WTC11 (cell line): ENCODE measurements around the gene TANGO2. TPM values are rescaled to one million over a fixed set of nuclear protein-coding genes. Genes with fewer than 3 reads are reported as not detected.

Experiments used
- ATAC-seq: fragments of 200-7000 bp; cut with Tn5 transposase; 2 replicates; pipeline ENCODE4 v1.10.0; 2021; ENCODE audit warnings: mild to moderate bottlenecking, moderate library complexity
- CTCF ChIA-PET: fragments of 300-600 bp; sonication (Branson Sonifier 250); formaldehyde crosslinking; loops from one replicate; lab custom pipeline; 2021; ENCODE audit warnings: antibody characterized with exemption; lab: Charles Lee
- POLR2A ChIA-PET: fragments of 350-600 bp; sonication (Branson Sonifier 250); formaldehyde crosslinking; loops from one replicate; lab custom pipeline; 2021; ENCODE audit warnings: antibody characterized with exemption; lab: Charles Lee
- DNase-seq: peaks from one replicate; pipeline ENCODE4 v3.0.0; 2021; ENCODE audit warnings: low spot score
- H3K27ac Mint-ChIP-seq: 2 replicates; pipeline ENCODE4 v1.8.0; 2021; ENCODE audit warnings: mixed read lengths
- H3K27me3 Mint-ChIP-seq: 2 replicates; pipeline ENCODE4 v1.8.0; 2021; ENCODE audit warnings: low read depth, mild to moderate bottlenecking, moderate library complexity, mixed read lengths
- H3K36me3 Mint-ChIP-seq: 2 replicates; pipeline ENCODE4 v1.8.0; 2021; ENCODE audit warnings: mixed read lengths
- H3K4me1 Mint-ChIP-seq: 2 replicates; pipeline ENCODE4 v1.8.0; 2022; ENCODE audit warnings: mixed read lengths
- H3K4me3 Mint-ChIP-seq: 2 replicates; pipeline ENCODE4 v1.8.0; 2021; ENCODE audit warnings: mild to moderate bottlenecking, moderate library complexity, mixed read lengths
- H3K9me3 Mint-ChIP-seq: 2 replicates; pipeline ENCODE4 v1.8.0; 2021; ENCODE audit warnings: mixed read lengths
- ATF1 ChIP-seq: sonication (generic); formaldehyde crosslinking; IDR thresholded peaks from 2 replicates; pipeline ENCODE4 v1.8.1; 2023; ENCODE audit warnings: mild to moderate bottlenecking, moderate library complexity, missing genetic modification reagents
- ELF4 ChIP-seq: sonication (generic); formaldehyde crosslinking; IDR thresholded peaks from 2 replicates; pipeline ENCODE4 v1.8.1; 2022; ENCODE audit warnings: low read depth, mild to moderate bottlenecking, moderate library complexity, missing genetic modification reagents
- FOXJ3 ChIP-seq: sonication (generic); formaldehyde crosslinking; IDR thresholded peaks from 2 replicates; pipeline ENCODE4 v1.9.0; 2021; ENCODE audit warnings: missing genetic modification reagents, mild to moderate bottlenecking, borderline replicate concordance
- JAZF1 ChIP-seq: fragments of 250-450 bp; sonication (Bioruptor Pico); IDR thresholded peaks from 2 replicates; pipeline ENCODE4 v1.9.0; 2021; ENCODE audit warnings: moderate library complexity, mild to moderate bottlenecking, inconsistent platforms
- JUN ChIP-seq: sonication (generic); formaldehyde crosslinking; IDR thresholded peaks from 2 replicates; pipeline ENCODE4 v1.8.0; 2023; ENCODE audit warnings: mild to moderate bottlenecking, missing genetic modification reagents
- MXD4 ChIP-seq: fragments of 250-450 bp; sonication (Bioruptor Pico); IDR thresholded peaks from 2 replicates; pipeline ENCODE4 v1.8.0; 2021; ENCODE audit warnings: mild to moderate bottlenecking, moderate library complexity, borderline replicate concordance
- MYBL2 ChIP-seq: sonication (generic); formaldehyde crosslinking; IDR thresholded peaks from 2 replicates; pipeline ENCODE4 v1.8.1; 2023; ENCODE audit warnings: mild to moderate bottlenecking, moderate library complexity, missing genetic modification reagents
- PRRX2 ChIP-seq: fragments of 250-450 bp; sonication (Bioruptor Pico); IDR thresholded peaks from 2 replicates; pipeline ENCODE4 v1.8.0; 2021; ENCODE audit warnings: mild to moderate bottlenecking
- RORB ChIP-seq: fragments of 250-450 bp; sonication (Bioruptor Pico); IDR thresholded peaks from 2 replicates; pipeline ENCODE4 v1.9.0; 2021; ENCODE audit warnings: mild to moderate bottlenecking
- TCF7 ChIP-seq: sonication (generic); formaldehyde crosslinking; IDR thresholded peaks from 2 replicates; pipeline ENCODE4 v1.8.0; 2022; ENCODE audit warnings: mild to moderate bottlenecking, low read depth, missing genetic modification reagents, moderate library complexity
- TEAD1 ChIP-seq: sonication (generic); formaldehyde crosslinking; IDR thresholded peaks from 2 replicates; pipeline ENCODE4 v1.8.0; 2022; ENCODE audit warnings: mild to moderate bottlenecking, missing genetic modification reagents
- TEAD4 ChIP-seq: sonication (generic); formaldehyde crosslinking; IDR thresholded peaks from 2 replicates; pipeline ENCODE4 v1.8.0; 2022; ENCODE audit warnings: mild to moderate bottlenecking, missing genetic modification reagents
- ZBTB21 ChIP-seq: sonication (generic); formaldehyde crosslinking; IDR thresholded peaks from 2 replicates; pipeline ENCODE4 v1.8.1; 2023; ENCODE audit warnings: mild to moderate bottlenecking, missing genetic modification reagents, borderline replicate concordance
- ZNF219 ChIP-seq: sonication (generic); formaldehyde crosslinking; IDR thresholded peaks from 2 replicates; pipeline ENCODE4 v1.8.0; 2023; ENCODE audit warnings: missing genetic modification reagents, mild to moderate bottlenecking, borderline replicate concordance
- ZNF263 ChIP-seq: sonication (generic); formaldehyde crosslinking; IDR thresholded peaks from 2 replicates; pipeline ENCODE4 v1.8.1; 2022; ENCODE audit warnings: low read depth, mild to moderate bottlenecking, moderate library complexity, missing genetic modification reagents
- ZNF396 ChIP-seq: fragments of 250-450 bp; sonication (Bioruptor Pico); IDR thresholded peaks from 2 replicates; pipeline ENCODE4 v1.8.0; 2021; ENCODE audit warnings: mild to moderate bottlenecking, moderate library complexity, borderline replicate concordance
- total RNA-seq: library from RNA; stranded (reverse); gene quantifications from 3 replicates; pipeline ENCODE4 v1.2.3, GENCODE V29; 2021
- TF ChIP-seq, protein P1 (sequence below): sonication (generic); formaldehyde crosslinking; IDR thresholded peaks from 2 replicates; pipeline ENCODE4 v1.8.0; 2022; ENCODE audit warnings: mild to moderate bottlenecking, missing genetic modification reagents
- TF ChIP-seq, protein P2 (sequence below): sonication (generic); formaldehyde crosslinking; IDR thresholded peaks from 2 replicates; pipeline ENCODE4 v1.8.1; 2023; ENCODE audit warnings: mild to moderate bottlenecking, missing genetic modification reagents, moderate library complexity
- TF ChIP-seq, protein P3 (sequence below): sonication (generic); formaldehyde crosslinking; conservative IDR thresholded peaks from 2 replicates; pipeline ENCODE4 v1.8.1; 2023; ENCODE audit warnings: mild to moderate bottlenecking, low read depth, missing genetic modification reagents, moderate library complexity
- TF ChIP-seq, protein P4 (sequence below): sonication (generic); formaldehyde crosslinking; IDR thresholded peaks from 2 replicates; pipeline ENCODE4 v1.8.1; 2023; ENCODE audit warnings: mild to moderate bottlenecking, missing genetic modification reagents
- TF ChIP-seq, protein P5 (sequence below): fragments of 250-450 bp; sonication (Bioruptor Pico); conservative IDR thresholded peaks from 2 replicates; pipeline ENCODE4 v1.9.0; 2021; ENCODE audit warnings: mild to moderate bottlenecking

TANGO2 gene
- total RNA-seq, 1 experiment from 2014 or later = 14.8 TPM

DNA sequence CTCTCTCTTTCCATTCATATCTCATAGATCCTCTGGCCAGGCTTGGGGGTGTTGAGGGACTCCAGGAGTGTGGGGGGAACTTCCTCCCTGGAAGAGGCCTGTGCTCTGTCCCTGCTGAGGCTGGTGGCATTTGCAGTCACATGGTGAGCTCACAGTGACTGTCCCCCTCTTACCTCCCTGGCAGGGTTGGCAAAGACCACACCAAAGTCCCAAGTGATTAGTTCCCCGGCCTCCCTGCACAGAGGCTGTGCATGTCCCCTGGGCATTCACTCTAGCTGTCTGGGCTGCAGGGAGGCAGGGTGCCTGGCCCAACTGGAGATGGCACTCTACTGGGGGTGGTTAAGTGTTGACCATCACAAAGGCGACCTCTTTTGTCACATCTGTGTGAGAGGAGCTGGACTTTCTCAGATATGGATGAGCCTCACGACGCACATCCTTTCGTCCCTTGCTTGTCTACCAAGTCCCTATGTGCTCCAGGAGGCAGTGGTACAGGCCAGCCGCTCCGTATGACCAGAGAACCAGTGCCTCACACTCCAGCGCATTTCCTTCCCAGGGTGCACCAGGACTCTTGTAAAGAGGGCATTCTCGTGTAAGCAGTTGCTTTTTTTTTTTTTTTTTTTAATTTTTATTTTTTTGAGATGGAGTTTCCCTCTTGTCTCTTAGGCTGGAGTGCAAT is 8.8 kb downstream of the TANGO2 start (continued):
- TF ChIP-seq MXD4 (CRISPR knock-in tag) = no peak
- no peak for TF ChIP-seq ZNF396 (CRISPR knock-in tag)
- no peak for TF ChIP-seq TEAD4
- TF ChIP-seq, protein P1, sequence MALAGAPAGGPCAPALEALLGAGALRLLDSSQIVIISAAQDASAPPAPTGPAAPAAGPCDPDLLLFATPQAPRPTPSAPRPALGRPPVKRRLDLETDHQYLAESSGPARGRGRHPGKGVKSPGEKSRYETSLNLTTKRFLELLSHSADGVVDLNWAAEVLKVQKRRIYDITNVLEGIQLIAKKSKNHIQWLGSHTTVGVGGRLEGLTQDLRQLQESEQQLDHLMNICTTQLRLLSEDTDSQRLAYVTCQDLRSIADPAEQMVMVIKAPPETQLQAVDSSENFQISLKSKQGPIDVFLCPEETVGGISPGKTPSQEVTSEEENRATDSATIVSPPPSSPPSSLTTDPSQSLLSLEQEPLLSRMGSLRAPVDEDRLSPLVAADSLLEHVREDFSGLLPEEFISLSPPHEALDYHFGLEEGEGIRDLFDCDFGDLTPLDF (CRISPR knock-in tag) = no peak
- TF ChIP-seq MYBL2 (CRISPR knock-in tag) = no peak
- no peak for TF ChIP-seq ATF1 (CRISPR knock-in tag)
- no peak for TF ChIP-seq ZNF263
- TF ChIP-seq, protein P2, sequence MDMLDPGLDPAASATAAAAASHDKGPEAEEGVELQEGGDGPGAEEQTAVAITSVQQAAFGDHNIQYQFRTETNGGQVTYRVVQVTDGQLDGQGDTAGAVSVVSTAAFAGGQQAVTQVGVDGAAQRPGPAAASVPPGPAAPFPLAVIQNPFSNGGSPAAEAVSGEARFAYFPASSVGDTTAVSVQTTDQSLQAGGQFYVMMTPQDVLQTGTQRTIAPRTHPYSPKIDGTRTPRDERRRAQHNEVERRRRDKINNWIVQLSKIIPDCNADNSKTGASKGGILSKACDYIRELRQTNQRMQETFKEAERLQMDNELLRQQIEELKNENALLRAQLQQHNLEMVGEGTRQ (CRISPR knock-in tag) = no peak
- TF ChIP-seq JAZF1 = no peak
- no peak for TF ChIP-seq ZBTB21 (CRISPR knock-in tag)

DNA sequence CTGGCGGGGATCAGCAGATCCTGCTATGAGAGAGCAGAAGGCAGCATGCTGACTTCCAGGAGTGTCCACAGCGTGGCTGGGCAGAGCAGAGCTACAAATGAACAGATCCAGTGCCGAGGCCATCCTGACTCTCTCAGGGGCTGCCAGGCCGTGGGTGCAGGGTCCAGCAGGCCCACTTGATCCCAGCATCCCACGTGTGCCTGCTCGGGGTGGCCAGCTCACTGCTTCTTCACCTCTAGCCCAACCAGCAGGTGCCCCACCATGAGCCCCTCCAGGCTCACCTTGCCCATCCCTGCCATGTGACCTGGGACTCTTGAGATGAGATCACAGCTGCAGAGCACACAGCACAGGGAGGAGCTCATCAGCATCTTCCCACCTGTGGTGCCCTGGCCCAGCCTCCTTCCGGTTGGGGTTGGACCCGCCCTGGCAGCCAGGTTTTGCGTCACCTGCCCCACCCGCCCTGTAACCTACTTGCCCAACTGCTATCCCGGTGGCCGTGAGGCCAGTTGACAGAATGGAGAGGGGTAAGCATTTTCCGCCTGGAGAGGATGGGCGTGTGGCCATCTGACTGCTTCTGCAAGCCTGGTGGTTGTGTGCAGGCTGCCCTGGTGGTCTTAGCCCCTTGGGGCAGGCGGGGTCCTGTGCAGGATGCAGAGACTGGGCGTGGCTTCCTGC is 11.0 kb downstream of the TANGO2 start:
- H3K4me3 Mint-ChIP-seq = no peak overlapping the region

DNA sequence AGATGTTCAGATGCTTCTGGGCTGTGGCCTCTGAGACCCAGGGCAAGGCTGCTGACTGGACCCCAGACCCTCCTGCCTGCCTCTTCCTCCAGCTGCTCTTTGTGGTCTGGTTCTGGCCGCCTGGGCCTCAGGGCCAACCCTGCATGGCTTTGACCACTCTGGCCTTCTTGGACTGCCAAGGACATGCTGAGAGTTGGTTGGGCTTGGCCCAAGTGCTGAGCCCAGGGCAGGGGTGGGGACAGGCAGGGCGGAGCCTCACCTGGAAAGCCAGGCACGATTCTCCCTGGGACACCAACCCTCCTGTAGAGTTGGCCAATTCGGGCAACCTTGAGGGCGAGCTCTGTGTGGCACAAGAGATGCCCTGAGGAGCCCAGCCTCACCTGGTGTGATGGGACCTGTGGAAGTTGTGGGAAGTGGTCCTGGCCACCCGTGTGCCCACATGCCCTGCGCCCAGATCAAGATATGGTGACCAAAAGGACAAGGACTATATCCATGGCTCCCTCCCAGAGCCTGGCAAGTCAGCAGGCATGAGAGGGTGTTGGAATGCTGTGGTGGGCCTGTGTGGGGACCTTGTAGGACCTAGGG is 11.6 kb downstream of the TANGO2 start:
- CTCF ChIA-PET = interaction anchor here (0.5 to 1.6 kb wide), 3 partner anchors 12 to 74 kb away, joined by 4 to 5 read pairs (median 5); no protein-coding TSS in a partner anchor
- H3K4me3 Mint-ChIP-seq = no peak overlapping the region
- TF ChIP-seq TEAD1 (CRISPR knock-in tag) (no peak), ELF4 (CRISPR knock-in tag) (no peak), JUN (CRISPR knock-in tag) (no peak), JAZF1 (no peak), MXD4 (CRISPR knock-in tag) (no peak), TCF7 (CRISPR knock-in tag) (no peak), FOXJ3 (CRISPR knock-in tag) (no peak), RORB (CRISPR knock-in tag) (no peak), ZBTB21 (CRISPR knock-in tag) (no peak)
- TF ChIP-seq, protein P3, sequence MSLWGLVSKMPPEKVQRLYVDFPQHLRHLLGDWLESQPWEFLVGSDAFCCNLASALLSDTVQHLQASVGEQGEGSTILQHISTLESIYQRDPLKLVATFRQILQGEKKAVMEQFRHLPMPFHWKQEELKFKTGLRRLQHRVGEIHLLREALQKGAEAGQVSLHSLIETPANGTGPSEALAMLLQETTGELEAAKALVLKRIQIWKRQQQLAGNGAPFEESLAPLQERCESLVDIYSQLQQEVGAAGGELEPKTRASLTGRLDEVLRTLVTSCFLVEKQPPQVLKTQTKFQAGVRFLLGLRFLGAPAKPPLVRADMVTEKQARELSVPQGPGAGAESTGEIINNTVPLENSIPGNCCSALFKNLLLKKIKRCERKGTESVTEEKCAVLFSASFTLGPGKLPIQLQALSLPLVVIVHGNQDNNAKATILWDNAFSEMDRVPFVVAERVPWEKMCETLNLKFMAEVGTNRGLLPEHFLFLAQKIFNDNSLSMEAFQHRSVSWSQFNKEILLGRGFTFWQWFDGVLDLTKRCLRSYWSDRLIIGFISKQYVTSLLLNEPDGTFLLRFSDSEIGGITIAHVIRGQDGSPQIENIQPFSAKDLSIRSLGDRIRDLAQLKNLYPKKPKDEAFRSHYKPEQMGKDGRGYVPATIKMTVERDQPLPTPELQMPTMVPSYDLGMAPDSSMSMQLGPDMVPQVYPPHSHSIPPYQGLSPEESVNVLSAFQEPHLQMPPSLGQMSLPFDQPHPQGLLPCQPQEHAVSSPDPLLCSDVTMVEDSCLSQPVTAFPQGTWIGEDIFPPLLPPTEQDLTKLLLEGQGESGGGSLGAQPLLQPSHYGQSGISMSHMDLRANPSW (CRISPR knock-in tag) = no peak
- TF ChIP-seq, protein P4, sequence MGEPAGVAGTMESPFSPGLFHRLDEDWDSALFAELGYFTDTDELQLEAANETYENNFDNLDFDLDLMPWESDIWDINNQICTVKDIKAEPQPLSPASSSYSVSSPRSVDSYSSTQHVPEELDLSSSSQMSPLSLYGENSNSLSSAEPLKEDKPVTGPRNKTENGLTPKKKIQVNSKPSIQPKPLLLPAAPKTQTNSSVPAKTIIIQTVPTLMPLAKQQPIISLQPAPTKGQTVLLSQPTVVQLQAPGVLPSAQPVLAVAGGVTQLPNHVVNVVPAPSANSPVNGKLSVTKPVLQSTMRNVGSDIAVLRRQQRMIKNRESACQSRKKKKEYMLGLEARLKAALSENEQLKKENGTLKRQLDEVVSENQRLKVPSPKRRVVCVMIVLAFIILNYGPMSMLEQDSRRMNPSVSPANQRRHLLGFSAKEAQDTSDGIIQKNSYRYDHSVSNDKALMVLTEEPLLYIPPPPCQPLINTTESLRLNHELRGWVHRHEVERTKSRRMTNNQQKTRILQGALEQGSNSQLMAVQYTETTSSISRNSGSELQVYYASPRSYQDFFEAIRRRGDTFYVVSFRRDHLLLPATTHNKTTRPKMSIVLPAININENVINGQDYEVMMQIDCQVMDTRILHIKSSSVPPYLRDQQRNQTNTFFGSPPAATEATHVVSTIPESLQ = no peak
- TF ChIP-seq, protein P5, sequence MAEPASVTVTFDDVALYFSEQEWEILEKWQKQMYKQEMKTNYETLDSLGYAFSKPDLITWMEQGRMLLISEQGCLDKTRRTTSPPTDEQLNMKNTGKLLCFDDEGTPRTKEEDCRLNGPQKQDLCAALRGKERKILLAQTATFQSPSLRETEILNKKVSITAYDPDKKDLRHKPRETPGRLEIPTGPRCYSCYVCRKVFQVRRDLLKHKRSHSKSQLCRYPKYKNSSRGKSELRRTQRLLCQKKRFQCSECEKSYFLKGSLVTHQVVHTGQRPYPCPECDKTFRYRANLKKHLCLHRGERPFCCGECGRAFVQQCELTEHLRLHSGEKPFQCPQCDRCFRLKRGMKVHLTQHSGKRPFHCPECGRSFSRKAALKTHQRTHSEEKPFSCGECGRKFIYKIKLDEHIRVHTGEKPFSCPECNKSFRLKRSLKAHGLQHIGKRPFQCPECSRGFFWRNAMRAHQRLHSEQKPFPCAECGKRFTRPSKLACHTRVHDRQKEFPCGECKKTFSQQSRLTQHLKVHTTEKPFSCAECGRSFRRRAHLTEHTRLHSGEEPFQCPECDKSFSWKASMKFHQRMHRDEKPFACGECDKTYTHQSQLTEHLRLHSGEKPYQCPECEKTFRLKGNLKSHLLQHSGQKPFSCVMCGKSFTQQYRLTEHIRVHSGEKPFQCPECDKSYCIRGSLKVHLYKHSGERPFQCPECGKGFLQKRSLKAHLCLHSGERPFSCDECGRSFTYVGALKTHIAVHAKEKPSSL = no peak
- TF ChIP-seq, protein P2 (CRISPR knock-in tag) = no peak

More for the DNA sequence above, 11.0 kb downstream of the TANGO2 start:
- ChIA-PET CTCF (interaction anchor here (0.8 to 1.3 kb wide), 2 partner anchors 21 to 73 kb away, joined by 3 to 5 read pairs; no protein-coding TSS in a partner anchor), POLR2A (no interaction called here)
- Mint-ChIP-seq H3K9me3 (no peaks in the 10 kb centered on the region), H3K36me3 (no peaks in the 10 kb centered on the region), H3K4me1 (0 out of 2 replicates have a peak, but pooled peaks cover 4% of the 10 kb centered on the region), H3K27me3 (no peaks in the 10 kb centered on the region; the same call in 1 of the 2 replicates), H3K27ac (peak overlapping the region; percentile 41; the same call in 1 of the 2 replicates)
- no peak for TF ChIP-seq PRRX2 (CRISPR knock-in tag)
- TF ChIP-seq ZNF219 (CRISPR knock-in tag) = no peak
- ATAC-seq = peak; percentile 32; the same call in 1 of the 2 replicates
- no peak for DNase-seq

More for the DNA sequence above, 11.6 kb downstream of the TANGO2 start:
- H3K36me3 Mint-ChIP-seq = no peaks in the 10 kb centered on the region
- H3K27ac Mint-ChIP-seq = no peak overlapping the region
- POLR2A ChIA-PET = no interaction called here
- ATAC-seq (no peak), DNase-seq (no peak)
- no peaks in the 10 kb centered on the region for H3K9me3 Mint-ChIP-seq
- H3K27me3 Mint-ChIP-seq = no peaks in the 10 kb centered on the region
- 0 out of 2 replicates have a peak, but pooled peaks cover 4% of the 10 kb centered on the region for H3K4me1 Mint-ChIP-seq
